Transverse colon (tissue), 4 donors: Measurements from ENCODE around the gene MKLN1.

Source experiments
- EP300 ChIP-seq: sonication (generic); formaldehyde crosslinking; IDR thresholded peaks from one replicate; pipeline ENCODE4 v1.6.1; 2017; ENCODE audit warnings: antibody characterized with exemption, low read depth
- POLR2A ChIP-seq: fragments of 450-650 bp; IDR thresholded peaks from one replicate; pipeline ENCODE4 v1.6.1; 2016; ENCODE audit warnings: antibody characterized with exemption, mild to moderate bottlenecking, moderate library complexity
- POLR2AphosphoS5 ChIP-seq, 3 donors: sonication (generic); formaldehyde crosslinking; IDR thresholded peaks; one replicate each; pipeline ENCODE4 v1.6.1; 2016; ENCODE audit warnings: antibody characterized with exemption in 3 of 3
- TF ChIP-seq, protein P1 (sequence below), 5 experiments: fragments of 200-600 bp in 3 of 5; fragments of 450-650 bp in 2 of 5; sonication (generic) in 3 of 5; IDR thresholded peaks; 1 replicate in 2 of 5; 2 replicates in 3 of 5; pipeline ENCODE4 v1.5.1; 2016 to 2017; ENCODE audit warnings: antibody characterized with exemption in 5 of 5, inconsistent platforms in 3 of 5, mild to moderate bottlenecking in 2 of 5, moderate library complexity in 1 of 5

DNA sequence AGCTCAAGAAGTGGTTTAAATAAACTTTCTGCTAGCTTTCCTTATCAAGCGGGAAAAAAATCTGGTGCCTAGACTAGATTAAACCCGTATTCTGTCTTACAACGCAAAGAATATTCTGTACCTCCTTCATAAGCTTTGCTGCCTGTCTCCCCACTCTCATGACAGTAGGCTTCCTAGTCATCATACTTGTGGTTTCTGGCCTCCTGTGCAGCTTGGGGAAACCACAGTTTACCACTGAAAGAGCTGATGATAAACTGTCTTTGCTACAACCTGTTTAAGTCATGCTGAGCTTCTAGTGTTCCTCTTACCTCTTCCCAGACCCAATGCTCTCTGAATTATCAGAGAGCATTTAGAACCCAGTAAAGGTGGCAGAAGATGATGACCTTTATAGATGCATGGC lies 173.7 kb downstream of the MKLN1 start:
- no peak for TF ChIP-seq POLR2A
- TF ChIP-seq, protein P1, sequence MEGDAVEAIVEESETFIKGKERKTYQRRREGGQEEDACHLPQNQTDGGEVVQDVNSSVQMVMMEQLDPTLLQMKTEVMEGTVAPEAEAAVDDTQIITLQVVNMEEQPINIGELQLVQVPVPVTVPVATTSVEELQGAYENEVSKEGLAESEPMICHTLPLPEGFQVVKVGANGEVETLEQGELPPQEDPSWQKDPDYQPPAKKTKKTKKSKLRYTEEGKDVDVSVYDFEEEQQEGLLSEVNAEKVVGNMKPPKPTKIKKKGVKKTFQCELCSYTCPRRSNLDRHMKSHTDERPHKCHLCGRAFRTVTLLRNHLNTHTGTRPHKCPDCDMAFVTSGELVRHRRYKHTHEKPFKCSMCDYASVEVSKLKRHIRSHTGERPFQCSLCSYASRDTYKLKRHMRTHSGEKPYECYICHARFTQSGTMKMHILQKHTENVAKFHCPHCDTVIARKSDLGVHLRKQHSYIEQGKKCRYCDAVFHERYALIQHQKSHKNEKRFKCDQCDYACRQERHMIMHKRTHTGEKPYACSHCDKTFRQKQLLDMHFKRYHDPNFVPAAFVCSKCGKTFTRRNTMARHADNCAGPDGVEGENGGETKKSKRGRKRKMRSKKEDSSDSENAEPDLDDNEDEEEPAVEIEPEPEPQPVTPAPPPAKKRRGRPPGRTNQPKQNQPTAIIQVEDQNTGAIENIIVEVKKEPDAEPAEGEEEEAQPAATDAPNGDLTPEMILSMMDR (IDR thresholded peaks at IDR 0.05), result no peak
- TF ChIP-seq POLR2AphosphoS5 (IDR thresholded peaks at IDR 0.05), result no peak
- no peak for TF ChIP-seq EP300
